CD14-positive monocyte (primary cell): ENCODE results near the gene ZNF621. TPM values are rescaled to one million over a fixed set of nuclear protein-coding genes. Genes with fewer than 3 reads are reported as not detected.

ENCODE experiments used
- DNase-seq, 3 donors: peaks; one replicate each; pipeline ENCODE4 v3.0.0-alpha.2; 2011 to 2022
- H2AFZ ChIP-seq: 2 replicates; pipeline ENCODE4 v1.6.0; 2012; ENCODE audit warnings: mild to moderate bottlenecking, low read depth, low read length, inconsistent platforms; ENCODE audit not compliant: insufficient read depth, poor library complexity, severe bottlenecking
- H3K27ac ChIP-seq, 2 donors: 1 replicate in 1 of 2; 2 replicates in 1 of 2; pipeline ENCODE4 v1.5.1; 2012 to 2013; ENCODE audit warnings: low read length in 2 of 2, control low read depth in 1 of 2, inconsistent platforms in 1 of 2, low read depth in 1 of 2, mild to moderate bottlenecking in 1 of 2
- H3K27me3 ChIP-seq, 2 donors: one replicate each; pipeline versions ENCODE4 v1.6.0 to v1.6.1; 2011 to 2013; ENCODE audit warnings: low read length in 2 of 2; ENCODE audit not compliant: control insufficient read depth in 2 of 2, insufficient read depth in 2 of 2
- H3K36me3 ChIP-seq, 2 donors: replicated peaks in 1 of 2; 1 replicate in 1 of 2; 2 replicates in 1 of 2; pipeline versions ENCODE4 v1.5.1 to v1.6.1; 2012 to 2013; ENCODE audit warnings: low read length in 2 of 2, control low read depth in 1 of 2, inconsistent platforms in 1 of 2, mild to moderate bottlenecking in 1 of 2; ENCODE audit not compliant: insufficient read depth in 2 of 2, control insufficient read depth in 1 of 2
- H3K4me1 ChIP-seq, 2 donors: 1 replicate in 1 of 2; 2 replicates in 1 of 2; pipeline versions ENCODE4 v1.5.1 to v1.6.1; 2012 to 2013; ENCODE audit warnings: low read length in 2 of 2, control low read depth in 1 of 2, inconsistent platforms in 1 of 2, mild to moderate bottlenecking in 1 of 2, moderate library complexity in 1 of 2; ENCODE audit not compliant: insufficient read depth in 2 of 2, control insufficient read depth in 1 of 2
- H3K4me2 ChIP-seq: replicated peaks from 2 replicates; pipeline ENCODE3; 2012; ENCODE audit warnings: low read length, moderate library complexity, mild to moderate bottlenecking; ENCODE audit not compliant: poor library complexity, severe bottlenecking; ENCODE audit errors: extremely low read depth
- H3K4me3 ChIP-seq, 3 experiments: fragments of 200-600 bp in 1 of 3; sonication (generic) in 1 of 3; replicated peaks in 1 of 3; 1 replicate in 2 of 3; 2 replicates in 1 of 3; pipeline ENCODE4 v1.5.1; 2011 to 2013; ENCODE audit warnings: low read length in 3 of 3, mild to moderate bottlenecking in 3 of 3, control low read depth in 2 of 3, low read depth in 2 of 3, inconsistent platforms in 1 of 3, moderate library complexity in 1 of 3
- H3K79me2 ChIP-seq: 2 replicates; pipeline ENCODE4 v1.6.0; 2012; ENCODE audit warnings: mild to moderate bottlenecking, control low read depth, inconsistent platforms, low read length, moderate library complexity; ENCODE audit not compliant: insufficient read depth
- H3K9ac ChIP-seq: 2 replicates; pipeline ENCODE4 v1.6.0; 2017; ENCODE audit warnings: low read length, mild to moderate bottlenecking; ENCODE audit not compliant: insufficient read depth, poor library complexity, severe bottlenecking
- H3K9me3 ChIP-seq, 2 donors: replicated peaks in 1 of 2; 1 replicate in 1 of 2; 2 replicates in 1 of 2; pipeline versions ENCODE4 v1.5.1 to v1.6.1; 2012 to 2013; ENCODE audit warnings: low read length in 2 of 2, control low read depth in 1 of 2; ENCODE audit not compliant: control insufficient read depth in 1 of 2, insufficient read depth in 1 of 2
- H4K20me1 ChIP-seq: 2 replicates; pipeline ENCODE4 v1.6.0; 2012; ENCODE audit warnings: mild to moderate bottlenecking, low read length, control low read depth, moderate library complexity; ENCODE audit not compliant: insufficient read depth
- H3K27ac Mint-ChIP-seq, 7 donors: one replicate each; pipeline ENCODE4 v1.8.0; 2020; ENCODE audit warnings: mild to moderate bottlenecking in 7 of 7, mixed read lengths in 7 of 7, moderate library complexity in 6 of 7, inconsistent platforms in 2 of 7
- H3K27me3 Mint-ChIP-seq, 3 donors: one replicate each; pipeline ENCODE4 v1.8.0; 2021 to 2022; ENCODE audit warnings: low read depth in 3 of 3, mild to moderate bottlenecking in 3 of 3, mixed read lengths in 3 of 3, moderate library complexity in 3 of 3, inconsistent platforms in 1 of 3
- H3K36me3 Mint-ChIP-seq, 2 donors: one replicate each; pipeline ENCODE4 v1.8.0; 2020; ENCODE audit warnings: mixed read lengths in 2 of 2, inconsistent platforms in 1 of 2, mild to moderate bottlenecking in 1 of 2
- H3K4me1 Mint-ChIP-seq: one replicate; pipeline ENCODE4 v1.8.0; 2020; ENCODE audit warnings: mild to moderate bottlenecking, mixed read lengths
- H3K4me3 Mint-ChIP-seq, 2 donors: one replicate each; pipeline ENCODE4 v1.8.0; 2020; ENCODE audit warnings: mild to moderate bottlenecking in 2 of 2, mixed read lengths in 2 of 2, moderate library complexity in 1 of 2
- H3K9me3 Mint-ChIP-seq, 7 donors: one replicate each; pipeline ENCODE4 v1.8.0; 2020 to 2022; ENCODE audit warnings: mixed read lengths in 7 of 7, mild to moderate bottlenecking in 6 of 7, moderate library complexity in 6 of 7, inconsistent platforms in 2 of 7
- CTCF ChIP-seq: fragments of 200-600 bp; IDR thresholded peaks from one replicate; pipeline ENCODE4 v1.8.0; 2022; ENCODE audit warnings: antibody characterized with exemption, mild to moderate bottlenecking
- WGBS: methylation state at CpG from one replicate; pipeline ENCODE4 v1.1.5; 2013; ENCODE audit warnings: missing lambda C conversion rate; ENCODE audit not compliant: insufficient coverage; 5-methylcytosine and 5-hydroxymethylcytosine counted together
- intact Hi-C, 2 donors: fragments of 100-400 bp; cut with micrococcal nuclease; formaldehyde crosslinking; loops; one replicate each; pipeline versions ENCODE4 v1.15.0 to v1.15.1; 2023
- polyA plus RNA-seq, 3 donors: library from polyadenylated mRNA; depleted of rRNA in 1 of 3; unstranded in 2 of 3; stranded (reverse) in 1 of 3; fragments of 300-500 nt in 2 of 3; fragments of >200 nt in 1 of 3; fragmentation: Illumina TruSeq in 2 of 3; gene quantifications; 1 replicate in 2 of 3; 2 replicates in 1 of 3; pipeline ENCODE4 v1.2.3, GENCODE V29; 2012 to 2021

The ZNF621 gene
- polyA plus RNA-seq, 3 donors, result 1.1 to 12.2 (median 2.0) TPM

- Mint-ChIP-seq H3K4me1 (peaks cover 18% of the 10 kb centered on the region), H3K27me3 (peaks cover 1 to 16% (median 10%) of the 10 kb centered on the region in 3 donors), H3K27ac (peak overlapping the region in 1 of 7 donors; percentile 28), H3K4me3 (peak overlapping the region in 1 of 2 donors; percentile 99), H3K36me3 (no peaks in the 10 kb centered on the region), H3K9me3 (no peaks in the 10 kb centered on the region)
- no peak overlapping the region for H3K9ac ChIP-seq
- no peaks in the 10 kb centered on the region for H3K79me2 ChIP-seq
- H3K4me2 ChIP-seq, result peak overlapping the region; percentile 91
- no peaks in the 10 kb centered on the region for H3K36me3 ChIP-seq
- WGBS, result 95% methylated on average over 4 of the region's 5 CpGs
- no peaks in the 10 kb centered on the region for H3K9me3 ChIP-seq
- no peak overlapping the region for H2AFZ ChIP-seq
- no peak for TF ChIP-seq CTCF
- H3K4me3 ChIP-seq, result no peak overlapping the region
- intact Hi-C loops, result no loop called here
- H4K20me1 ChIP-seq, result no peaks in the 10 kb centered on the region
- peaks cover 0 to 6% of the 10 kb centered on the region in 2 donors for H3K27me3 ChIP-seq
- H3K27ac ChIP-seq, result no peak overlapping the region
- peaks cover 7 to 10% of the 10 kb centered on the region in 2 donors for H3K4me1 ChIP-seq
- peak in 1 of 3 donors; percentile 5 for DNase-seq
Measured at GRCh38 chr3:40504636-40505430, 19.9 kb upstream of the ZNF621 start.

GRCh38 chr3:40505599-40506462 lies 18.9 kb upstream of the ZNF621 start, which contains the start of gene ZNF620:
Gene ZNF620 (plus strand): TSS chr3:40506039. CDS start chr3:40506353, 314 bp downstream.
- peak in 2 of 3 donors; percentile 10 to 28 for DNase-seq
- peak; percentile 23 for TF ChIP-seq CTCF
- Mint-ChIP-seq H3K4me3 (peak within 1 kb of the TSS; percentile 99), H3K9me3 (peaks cover 0 to 1% (median 0%) of the 10 kb centered on the region in 7 donors), H3K27me3 (peaks cover 1 to 16% (median 10%) of the 10 kb centered on the region in 3 donors), H3K27ac (peak within 1 kb of the TSS; percentile 33 to 82 (median 59)), H3K4me1 (peaks cover 18% of the 10 kb centered on the region), H3K36me3 (no peaks in the 10 kb centered on the region)
- Histone ChIP-seq H3K9me3 (no peaks in the 10 kb centered on the region), H3K27me3 (peaks cover 0 to 6% of the 10 kb centered on the region in 2 donors), H3K9ac (peak within 1 kb of the TSS; percentile 67), H4K20me1 (no peaks in the 10 kb centered on the region), H3K4me1 (peaks cover 7 to 10% of the 10 kb centered on the region in 2 donors), H3K36me3 (no peaks in the 10 kb centered on the region), H3K4me3 (peak within 1 kb of the TSS; percentile 48 to 91 (median 80)), H2AFZ (peak within 1 kb of the TSS; percentile 97), H3K79me2 (no peaks in the 10 kb centered on the region), H3K4me2 (peak within 1 kb of the TSS; percentile 91), H3K27ac (peak within 1 kb of the TSS in 1 of 2 donors; percentile 31)
- WGBS, result 6% methylated on average over 27 of the region's 44 CpGs
- intact Hi-C loops, result no loop called here
